Activated gamma-delta T cell treated with Interleukin-2 at 50 U/mL for 16 hours (primary cell): ENCODE measurements around the gene PTPRH.
A peak's percentile ranks its signal among the peaks of the same experiment; 100 is the strongest.
"Not testable (repeated sequence)": the region's sequence is repeated elsewhere in the genome, so short reads cannot be mapped to it uniquely, and the experiment has no call there.

Experiments used
- DNase-seq: peaks from one replicate; pipeline ENCODE4 v3.0.0-alpha.2; 2020

Gene PTPRH

DNA sequence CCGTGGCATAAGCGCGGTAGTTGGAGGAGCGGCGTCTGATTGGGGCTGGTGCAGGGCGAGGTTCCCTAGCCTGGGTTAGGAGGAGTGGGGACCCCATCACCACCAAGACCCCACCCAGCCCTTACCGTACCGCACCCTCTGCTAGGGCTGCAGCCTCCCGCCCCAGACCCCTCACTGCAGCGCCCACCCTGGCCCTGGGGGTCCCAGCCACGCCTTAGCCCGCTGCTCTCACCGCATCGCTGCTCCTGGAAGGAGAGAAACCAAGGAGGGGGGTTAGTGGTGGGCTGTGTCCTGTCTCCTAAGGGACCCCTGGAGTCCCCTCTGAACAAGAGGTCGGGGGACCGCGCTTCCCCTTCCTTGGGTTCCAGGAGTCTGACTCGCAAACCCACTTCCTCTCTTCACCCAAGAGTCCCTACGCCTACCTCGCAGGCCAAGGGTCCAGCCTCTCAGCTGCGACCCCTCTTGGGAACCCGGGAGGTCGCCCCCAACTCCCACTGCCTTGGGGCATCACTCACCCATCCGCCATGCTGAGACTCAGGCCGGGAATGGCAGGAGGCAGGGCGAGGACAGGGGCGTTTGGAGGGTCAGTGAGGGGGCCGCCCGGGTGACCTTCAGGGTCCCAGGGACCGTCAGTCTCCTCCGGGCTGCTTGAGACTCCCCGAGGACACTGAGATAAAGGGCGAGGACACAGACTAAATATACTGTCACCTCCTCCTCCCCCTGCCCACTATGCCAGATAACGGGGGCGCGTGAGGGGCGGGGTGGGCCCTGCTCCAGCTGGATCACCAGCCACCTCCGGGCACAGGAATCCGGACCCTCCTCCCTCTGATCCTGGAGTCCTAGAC lies 52.0 kb downstream of the PTPRH start, which contains the start of gene TNNI3:
Gene TNNI3, minus strand, starts transcription at position 669 of the 845 bp plus-strand sequence. Its CDS starts 143 bp downstream, at position 526.
- no peak for DNase-seq

DNA sequence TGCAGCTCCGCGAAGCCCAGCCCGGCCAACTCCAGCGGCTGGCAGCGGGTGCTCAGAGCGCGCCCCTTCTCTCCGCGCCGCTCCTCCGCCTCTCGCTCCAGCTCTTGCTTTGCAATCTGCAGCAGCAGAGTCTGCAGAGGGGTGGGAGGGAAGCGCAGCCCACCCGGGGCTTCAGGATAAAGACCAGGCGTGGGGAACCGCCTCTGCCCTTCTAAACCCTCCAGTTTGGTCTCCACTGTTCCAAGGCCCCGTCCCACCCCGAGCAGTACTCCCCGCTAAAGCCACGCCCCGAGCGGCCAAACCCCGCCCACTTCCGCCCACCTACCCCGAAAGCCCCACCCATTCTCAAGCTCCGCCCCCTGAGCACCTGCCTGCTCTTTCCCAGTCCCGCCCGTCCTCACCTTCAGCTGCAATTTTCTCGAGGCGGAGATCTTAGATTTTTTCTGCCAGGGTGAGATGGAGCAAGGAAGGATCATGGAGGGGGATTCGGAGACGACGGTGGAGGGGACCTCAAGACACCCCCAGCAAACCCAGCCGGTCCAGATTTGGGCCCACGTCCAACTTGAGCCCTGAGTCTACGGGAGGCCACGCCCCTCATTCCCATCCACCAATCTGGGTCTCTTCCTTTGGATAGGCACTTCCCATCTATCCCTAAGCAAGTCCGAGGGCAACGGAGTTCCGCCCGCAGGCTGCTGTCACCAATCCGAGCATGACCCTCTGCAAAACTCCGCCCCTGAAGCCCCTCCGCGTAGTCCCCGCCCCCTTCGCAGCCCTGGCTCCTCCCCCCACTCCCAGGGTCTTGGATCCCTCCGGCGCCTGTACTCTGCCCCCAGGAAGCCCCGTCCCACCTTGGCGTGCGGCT lies 52.9 kb downstream of the PTPRH start:
- peak; percentile 40 for DNase-seq

DNA sequence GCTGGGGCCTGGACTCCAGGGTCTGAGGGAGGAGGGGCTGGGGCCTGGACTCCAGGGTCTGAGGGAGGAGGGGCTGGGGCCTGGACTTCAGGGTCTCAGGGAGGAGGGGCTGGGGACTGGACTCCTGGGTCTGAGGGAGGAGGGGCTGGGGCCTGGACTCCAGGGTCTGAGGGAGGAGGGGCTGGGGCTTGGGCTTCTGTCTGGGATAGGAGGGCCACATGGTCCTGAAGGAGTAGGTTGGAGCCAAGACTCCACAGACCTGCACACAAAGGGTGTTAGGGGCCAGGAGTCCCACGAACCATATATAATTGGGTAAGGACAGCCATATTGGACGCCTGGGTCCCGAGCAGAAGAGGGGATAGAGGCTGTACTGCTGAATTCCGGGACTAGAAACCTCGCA lies 53.5 kb downstream of the PTPRH start:
- DNase-seq: not testable (repeated sequence)

DNA sequence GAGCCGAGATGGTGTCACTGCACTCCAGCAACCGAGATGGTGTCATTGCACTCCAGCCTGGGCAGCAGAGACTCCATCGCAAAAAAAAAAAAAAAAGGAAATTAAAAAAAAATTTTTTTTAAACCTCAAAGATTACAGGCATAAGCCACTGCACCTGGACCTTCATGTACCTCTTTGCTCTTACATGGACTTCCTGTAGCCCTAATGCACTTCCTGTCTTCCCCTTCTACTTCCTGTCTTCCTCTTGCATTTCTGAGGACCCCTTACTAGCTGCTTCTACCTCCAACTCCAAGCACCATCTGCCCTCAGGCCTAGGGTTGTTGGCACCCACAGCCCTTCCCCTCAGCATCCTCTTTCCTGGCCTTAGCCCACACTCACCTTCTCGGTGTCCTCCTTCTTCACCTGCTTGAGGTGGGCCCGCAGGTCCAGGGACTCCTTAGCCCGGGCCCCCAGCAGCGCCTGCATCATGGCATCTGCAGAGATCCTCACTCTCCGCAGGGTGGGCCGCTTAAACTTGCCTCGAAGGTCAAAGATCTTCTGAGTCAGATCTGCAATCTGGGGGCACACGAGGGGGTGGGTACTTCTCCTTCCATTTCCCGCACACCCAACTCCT lies 55.5 kb downstream of the PTPRH start:
- DNase-seq: no peak

DNA sequence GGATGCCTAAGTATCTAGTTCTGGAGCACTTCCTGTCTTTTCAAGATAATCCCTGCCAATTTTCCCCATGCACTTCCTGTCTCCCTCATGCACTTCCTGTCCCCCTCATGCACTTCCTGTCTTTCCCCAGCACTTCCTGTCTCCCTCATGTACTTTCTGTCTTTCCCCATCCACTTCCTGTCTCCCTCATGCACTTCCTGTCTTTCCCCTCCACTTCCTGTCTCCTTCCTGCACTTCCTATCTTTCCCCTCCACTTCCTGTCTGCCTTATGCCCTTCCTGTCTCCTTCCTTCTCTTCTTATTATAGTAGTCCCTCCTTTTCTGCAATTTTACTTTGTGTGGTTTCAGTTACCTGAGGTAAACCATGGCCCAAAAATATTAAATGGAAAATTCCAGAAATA lies 57.3 kb downstream of the PTPRH start:
- DNase-seq: no peak

DNA sequence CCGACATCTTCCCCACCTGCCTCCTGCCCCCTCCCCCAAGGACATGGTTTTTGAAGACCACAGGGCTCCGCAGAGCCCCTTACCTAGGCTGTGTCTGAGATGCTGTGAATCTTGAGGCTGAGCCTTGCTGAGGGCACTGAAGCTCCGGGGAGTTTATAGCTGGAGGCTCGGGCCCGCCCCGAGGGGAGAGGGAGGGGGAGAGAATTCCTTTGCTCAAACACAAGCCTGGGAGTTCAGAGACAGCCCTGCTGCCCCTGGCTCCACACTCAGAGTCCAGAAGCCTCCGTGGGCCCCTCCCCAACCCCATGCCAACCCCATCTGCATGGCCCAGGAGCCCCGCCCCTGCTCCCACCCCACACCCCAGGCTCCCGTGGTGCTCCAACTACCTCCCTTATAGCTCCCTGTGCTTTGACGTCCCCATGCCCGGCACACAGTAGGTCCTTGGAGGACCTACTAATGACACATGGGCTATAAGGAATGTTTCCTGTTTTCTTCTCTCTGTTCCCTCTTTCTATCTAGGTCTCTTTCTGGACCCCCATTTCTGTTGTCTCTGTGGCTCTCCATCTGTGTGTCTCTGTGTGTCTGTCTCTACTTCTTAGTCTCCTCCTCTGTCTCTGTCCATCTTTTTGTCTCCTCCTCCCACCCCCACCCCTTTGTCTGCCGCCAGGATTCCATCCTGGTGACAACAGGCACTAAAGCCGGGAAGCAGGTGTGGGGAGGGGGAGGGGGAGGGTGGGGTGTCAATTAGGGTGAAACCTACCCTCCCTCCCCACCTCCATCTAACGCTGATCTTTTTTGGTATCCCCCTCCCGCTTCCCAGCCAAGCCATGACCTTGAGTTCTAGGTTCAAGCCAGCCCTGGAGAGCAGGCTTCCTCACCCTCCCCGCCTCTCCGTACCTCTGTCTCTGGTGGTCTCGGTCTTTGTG lies 60.0 kb downstream of the PTPRH start, which contains the start of gene TNNT1:
Gene TNNT1, minus strand, starts transcription at position 129 of the 926 bp plus-strand sequence. CDS start 2,049 bp downstream, outside the sequence.
- DNase-seq: no peak

DNA sequence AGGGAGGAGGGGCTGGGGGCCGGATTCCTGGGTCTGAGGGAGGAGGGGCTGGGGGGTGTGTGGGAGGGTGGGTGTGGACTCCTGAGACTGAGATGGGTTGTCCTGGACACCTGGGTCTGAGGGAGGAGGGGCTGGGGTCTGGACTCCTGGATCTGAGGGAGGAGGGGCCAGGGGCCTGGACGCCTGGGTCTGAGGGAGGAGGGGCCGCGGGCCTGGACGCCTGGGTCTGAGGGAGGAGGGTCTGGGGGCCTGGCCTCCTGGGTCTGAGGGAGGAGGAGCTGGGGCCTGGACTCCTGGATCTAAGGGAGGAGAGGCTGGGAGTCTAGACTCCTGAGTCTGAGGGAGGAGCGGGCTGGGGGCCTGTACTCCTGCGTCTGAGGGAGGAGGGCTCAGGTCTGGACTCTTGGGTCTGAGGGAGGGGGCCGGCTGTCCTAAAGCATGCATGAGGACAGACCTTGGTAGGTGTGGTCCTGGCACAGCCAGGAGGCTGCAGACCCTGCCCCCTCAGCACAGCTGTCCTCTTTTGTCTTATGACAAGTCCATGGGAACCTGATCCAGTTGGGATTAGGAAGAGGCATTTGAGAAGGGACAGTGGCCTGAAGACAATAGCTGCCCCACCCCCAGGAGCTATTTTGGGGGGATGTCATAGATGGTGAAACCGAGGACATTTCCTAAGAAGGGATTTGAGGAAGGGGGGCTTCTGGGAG lies 61.6 kb downstream of the PTPRH start:
- DNase-seq: no peak

DNA sequence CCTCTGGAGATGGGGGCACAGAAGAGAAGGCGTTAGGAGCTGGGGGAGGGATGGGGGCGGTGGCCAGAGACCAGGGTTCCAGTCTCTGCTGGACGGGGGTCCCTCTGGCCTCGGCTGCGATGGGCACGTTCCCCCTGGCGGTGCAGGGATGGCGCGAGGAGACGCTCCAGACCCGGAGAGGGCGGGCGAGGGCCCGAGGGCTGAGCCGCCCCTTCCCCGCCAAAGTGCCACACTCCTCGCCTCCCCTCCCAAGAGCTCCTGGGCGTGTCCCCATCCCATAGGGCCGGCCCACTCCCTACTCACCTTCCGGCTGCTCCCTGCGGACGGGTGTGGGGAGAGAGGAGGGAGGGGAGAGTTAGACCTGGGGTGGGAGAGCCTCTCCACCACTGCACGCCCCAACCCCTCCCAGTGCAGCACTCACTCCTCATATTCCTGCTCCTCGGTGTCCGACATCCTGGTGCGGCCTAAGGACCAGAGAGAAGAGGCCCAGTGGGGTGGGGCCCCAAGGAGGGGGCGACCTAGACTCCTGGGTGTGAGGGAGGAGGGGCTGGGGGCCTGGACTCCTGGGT lies 62.5 kb downstream of the PTPRH start:
- DNase-seq: no peak

DNA sequence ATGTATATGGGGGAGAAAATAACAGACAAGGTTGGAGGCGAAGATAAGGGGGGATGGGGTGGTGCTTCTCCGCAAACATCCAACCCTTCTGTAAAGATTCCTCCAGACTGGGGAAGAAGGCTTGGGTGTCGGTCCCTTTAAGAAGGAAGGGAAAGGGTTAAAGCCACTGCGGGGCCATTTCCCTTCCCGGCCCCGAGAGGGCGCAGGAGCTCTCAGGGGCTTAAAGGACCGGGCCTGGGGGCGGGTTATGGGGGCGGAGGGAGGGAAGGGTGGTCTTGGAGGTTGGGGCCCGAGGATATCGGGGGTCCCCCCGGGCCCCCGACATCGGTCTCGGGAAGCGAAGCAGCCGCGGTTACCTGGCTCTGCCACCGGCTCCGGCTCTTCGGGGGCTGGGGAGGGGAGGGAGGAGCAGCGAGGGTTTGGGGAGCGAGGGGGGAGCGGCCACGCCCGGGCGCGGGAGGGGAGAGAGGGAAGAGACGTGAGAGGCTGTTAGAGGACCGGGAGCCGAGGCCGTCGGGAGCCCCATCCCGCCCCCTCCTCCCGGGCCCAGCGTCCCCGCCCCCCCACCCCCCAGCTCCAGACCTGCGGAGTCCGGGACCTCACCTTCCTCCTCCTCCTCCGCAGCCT lies 63.1 kb downstream of the PTPRH start:
- no peak for DNase-seq

DNA sequence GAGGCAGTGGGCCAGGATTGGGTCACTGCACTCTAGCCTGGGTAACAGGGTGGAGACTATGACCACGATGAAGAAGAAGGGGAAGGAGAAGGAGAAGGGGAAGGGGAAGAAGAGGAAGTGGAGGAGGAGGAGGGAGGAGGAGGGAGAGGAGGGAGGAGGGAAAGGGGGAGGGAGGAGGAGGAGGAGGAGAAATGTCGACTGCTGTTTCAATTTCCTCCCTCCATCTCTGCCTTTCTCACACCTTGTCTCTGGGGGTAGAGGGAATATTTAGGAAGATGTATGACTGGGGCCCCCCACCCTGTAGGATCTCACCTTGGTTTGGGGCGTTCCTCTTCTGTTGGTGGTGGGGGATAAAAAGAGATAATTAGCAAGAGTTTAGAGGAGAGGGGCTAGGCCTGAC lies 64.1 kb downstream of the PTPRH start:
- DNase-seq: no peak

DNA sequence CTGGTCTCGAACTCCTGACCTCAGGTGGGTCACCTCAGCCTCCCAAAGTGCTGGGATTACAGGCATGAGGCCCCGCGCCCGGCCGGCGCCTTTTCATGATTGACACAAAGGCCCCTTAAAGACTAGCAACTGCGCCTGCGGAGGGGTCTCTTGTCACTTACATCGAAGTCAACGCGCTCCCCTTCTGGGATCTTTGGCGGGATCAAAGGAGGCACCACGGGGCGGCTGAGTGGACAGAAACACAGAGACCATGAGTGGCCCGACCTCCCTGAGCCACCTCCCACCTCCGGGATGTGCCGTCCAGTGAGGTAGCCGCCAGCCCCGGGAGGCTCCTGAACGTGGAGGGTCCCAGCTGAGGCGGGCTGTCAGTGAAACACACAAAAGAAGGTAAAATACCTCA lies 67.6 kb downstream of the PTPRH start:
- no peak for DNase-seq

DNA sequence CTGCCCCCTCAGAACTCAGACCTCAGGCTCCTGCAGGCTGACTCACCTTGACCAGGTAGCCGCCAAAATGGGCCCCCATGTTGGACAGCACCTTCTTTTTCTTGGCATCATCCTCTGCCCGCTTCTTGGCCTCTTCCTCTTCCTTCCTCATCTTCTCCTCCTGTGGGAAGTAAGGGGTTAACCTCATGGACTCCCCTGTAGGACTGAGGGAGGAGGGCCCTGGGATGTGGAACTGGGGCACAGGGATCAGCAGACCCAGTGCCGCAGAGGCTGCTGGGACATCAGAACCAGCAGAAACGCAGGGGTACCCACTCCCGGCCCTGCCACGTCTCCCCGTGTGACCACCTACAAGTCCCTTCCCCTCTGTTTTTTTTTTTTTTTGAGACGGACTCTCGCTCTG lies 71.4 kb downstream of the PTPRH start:
- DNase-seq: no peak

DNA sequence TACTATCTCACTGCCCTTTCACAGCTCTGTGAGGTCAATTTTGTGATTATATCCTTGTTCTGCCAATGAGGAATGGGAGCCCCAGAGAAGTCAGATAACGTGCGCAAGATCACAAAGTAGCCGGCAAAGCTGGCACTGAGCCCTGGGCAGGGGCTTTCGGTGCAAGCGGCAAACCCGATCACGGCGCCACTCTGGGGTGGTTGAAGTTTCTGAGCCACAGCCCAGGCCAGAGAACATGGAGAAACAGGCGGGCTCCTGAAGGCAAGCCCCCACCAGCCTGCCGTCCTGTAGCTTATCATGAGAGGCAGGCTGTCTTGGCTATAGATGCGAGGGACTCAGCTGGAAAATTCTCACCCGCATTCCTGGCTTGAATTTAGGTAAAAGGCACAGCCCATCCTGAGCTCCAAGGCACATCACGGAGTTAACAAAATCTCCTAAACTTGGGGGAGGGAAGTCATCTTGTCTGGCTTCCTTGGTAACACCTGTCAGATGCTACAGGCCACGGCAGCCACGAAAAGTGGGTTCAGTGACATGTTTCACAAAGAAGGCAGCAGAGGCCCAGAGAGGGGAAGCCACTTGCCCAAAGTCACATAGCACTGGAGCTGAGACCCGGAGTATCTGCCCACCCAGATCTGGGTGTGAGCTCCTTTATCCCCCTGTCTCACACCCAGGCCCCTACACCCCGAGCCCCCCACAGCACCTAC lies 72.8 kb downstream of the PTPRH start:
- DNase-seq: no peak

DNA sequence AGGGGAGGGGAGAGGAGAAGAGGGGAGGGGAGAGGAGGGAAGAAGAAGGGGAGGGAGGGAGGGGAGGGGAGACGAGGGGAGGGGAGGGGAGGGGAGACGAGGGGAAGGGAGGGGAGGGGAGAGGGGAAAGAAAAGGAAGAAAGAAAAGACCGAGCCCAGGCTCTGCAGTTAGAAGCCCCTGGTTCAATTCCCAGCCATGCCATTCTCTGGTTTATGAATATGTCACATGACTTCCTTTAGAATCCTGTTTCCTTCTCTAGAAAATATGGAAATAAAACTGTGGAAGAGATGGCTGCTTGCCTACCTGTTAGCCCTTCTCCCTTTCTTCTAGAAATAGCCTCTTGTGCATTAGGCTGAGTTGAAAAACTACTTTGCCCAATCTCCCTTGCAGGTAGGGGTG lies 74.6 kb downstream of the PTPRH start:
- no peak for DNase-seq

DNA sequence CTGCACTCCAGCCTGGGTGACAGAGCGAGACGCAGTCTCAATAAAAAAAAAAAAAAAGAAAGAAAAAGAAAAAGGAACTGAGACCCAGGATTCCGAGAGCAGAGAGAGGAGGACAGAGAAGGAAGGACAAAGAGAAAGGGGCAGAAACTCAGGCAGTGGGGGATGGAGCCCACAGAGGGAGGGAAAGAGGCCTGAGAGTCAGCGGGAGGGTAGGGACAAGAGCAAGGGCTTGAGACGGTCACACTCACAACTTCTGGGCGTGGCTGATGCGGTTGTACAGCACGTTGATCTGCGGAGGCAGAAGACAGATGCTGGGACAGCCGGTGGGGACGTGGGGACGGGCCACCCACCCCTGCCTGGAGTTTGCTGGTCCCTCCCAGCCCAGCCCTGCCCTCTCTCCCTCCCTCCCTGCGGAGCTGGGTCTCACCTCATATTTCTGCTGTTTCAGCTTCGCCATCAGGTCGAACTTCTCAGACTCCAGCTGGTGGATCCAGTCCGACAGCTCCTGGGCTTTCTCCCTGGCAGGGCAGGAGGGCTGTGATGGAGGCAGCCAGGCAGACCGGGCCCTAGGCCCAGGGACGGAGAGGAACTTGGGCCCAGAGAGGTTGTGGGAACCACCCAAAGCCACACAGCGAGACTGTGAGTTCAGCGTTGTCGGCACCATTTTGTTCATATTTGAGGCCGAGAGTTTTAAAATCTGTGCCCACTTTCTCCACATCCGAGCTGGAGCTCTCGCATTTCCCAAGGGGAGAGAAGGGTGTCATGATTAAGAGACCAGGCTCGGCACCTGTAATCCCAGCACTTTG lies 75.5 kb downstream of the PTPRH start:
- DNase-seq: no peak

DNA sequence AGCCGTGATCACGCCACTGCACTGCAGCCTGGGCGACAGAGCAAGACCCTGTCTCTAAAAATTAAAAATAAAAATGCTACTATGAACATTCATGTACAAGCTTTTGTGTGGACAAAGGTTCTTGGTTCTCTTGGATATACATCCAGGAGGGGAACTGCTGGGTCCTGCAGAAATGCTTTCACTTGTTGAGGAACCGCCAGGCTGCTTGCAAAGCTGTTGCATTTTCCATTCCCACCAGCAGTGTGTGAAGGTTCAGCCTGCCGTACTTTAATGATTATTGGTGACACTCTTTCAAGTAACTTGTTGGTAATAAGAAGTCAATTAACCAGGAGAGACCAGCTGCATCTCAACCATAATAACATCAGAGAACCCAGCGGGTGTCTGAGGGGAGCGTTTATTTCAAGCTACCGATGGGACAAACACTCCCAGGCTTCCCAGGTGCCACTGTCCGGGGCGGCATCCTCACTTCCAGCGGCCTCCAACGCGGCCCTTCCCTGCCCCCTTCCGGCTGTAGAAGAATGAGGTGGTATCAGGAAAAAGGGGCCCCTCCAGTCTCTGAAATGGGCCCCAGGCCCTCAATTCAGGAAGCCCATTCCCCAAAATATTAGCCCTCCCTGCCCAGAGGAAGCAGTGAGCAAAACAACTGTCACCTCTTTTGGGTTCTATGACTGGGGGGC lies 76.7 kb downstream of the PTPRH start:
- DNase-seq: no peak

DNA sequence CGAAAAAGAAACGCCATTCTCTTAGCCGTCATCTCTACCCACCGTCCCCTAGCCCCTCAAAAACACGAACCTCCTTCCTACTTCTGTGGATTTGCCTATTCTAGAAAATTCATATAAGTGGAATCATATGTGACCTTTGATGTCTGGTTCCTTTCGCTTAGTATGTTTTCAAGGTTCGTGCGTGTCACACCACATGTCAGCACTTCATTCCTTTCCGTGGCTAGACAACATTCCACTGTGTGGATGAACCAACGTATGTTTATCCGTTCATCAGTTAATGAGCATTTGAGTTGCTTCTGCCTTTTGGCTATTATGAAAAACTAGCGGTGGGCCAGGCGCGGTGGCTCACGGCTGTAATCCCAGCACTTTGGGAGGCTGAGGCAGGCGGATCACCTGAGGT lies 77.9 kb downstream of the PTPRH start:
- DNase-seq: no peak
